ENCODE results near the gene NRF1. TPM values are rescaled to one million over a fixed set of nuclear protein-coding genes. Genes with fewer than 3 reads are reported as not detected.

The NRF1 gene
- total RNA-seq, 2 donors from 2014 or later = 19.2 to 37.6 TPM

- Histone ChIP-seq H3K4me1 (ENCODE audit: control insufficient read depth in 1 of 2, low read depth in 2 of 2) (no peaks in the 10 kb centered on the region), H3K27ac (no peak overlapping the region), H3K27me3 (replicated peaks; ENCODE audit: insufficient read depth) (no peaks in the 10 kb centered on the region), H3K4me3 (no peak overlapping the region), H3K36me3 (no peaks in the 10 kb centered on the region), H3K9me3 (no peaks in the 10 kb centered on the region)
- TF ChIP-seq CTCF (IDR thresholded peaks at IDR 0.05) = no peak
- ATAC-seq (ENCODE audit: insufficient number of reproducible peaks, low FRiP score, low read depth) (no peak), DNase-seq (ENCODE audit: low spot score) (no peak)
Observed at GRCh38 chr7:129771201-129771927, 159.8 kb downstream of the NRF1 start.

- ATAC-seq (ENCODE audit: insufficient number of reproducible peaks, low FRiP score, low read depth) (no peak), DNase-seq (ENCODE audit: low spot score) (no peak)
- Histone ChIP-seq H3K27ac (no peak overlapping the region), H3K36me3 (no peaks in the 10 kb centered on the region), H3K4me1 (ENCODE audit: control insufficient read depth in 1 of 2, low read depth in 2 of 2) (no peaks in the 10 kb centered on the region), H3K4me3 (no peak overlapping the region), H3K27me3 (replicated peaks; ENCODE audit: insufficient read depth) (no peaks in the 10 kb centered on the region), H3K9me3 (no peaks in the 10 kb centered on the region)
- TF ChIP-seq CTCF (IDR thresholded peaks at IDR 0.05) = no peak
Observed at GRCh38 chr7:129771928-129772479, 160.5 kb downstream of the NRF1 start.

- DNase-seq (ENCODE audit: low spot score) = no peak
- Histone ChIP-seq H3K36me3 (no peaks in the 10 kb centered on the region), H3K27me3 (replicated peaks; ENCODE audit: insufficient read depth) (no peaks in the 10 kb centered on the region), H3K9me3 (no peaks in the 10 kb centered on the region), H3K4me3 (no peak overlapping the region), H3K27ac (no peak overlapping the region), H3K4me1 (ENCODE audit: control insufficient read depth in 1 of 2, low read depth in 2 of 2) (no peaks in the 10 kb centered on the region)
- no peak for TF ChIP-seq CTCF (IDR thresholded peaks at IDR 0.05)
- ATAC-seq (ENCODE audit: insufficient number of reproducible peaks, low FRiP score, low read depth) = no peak
Observed at GRCh38 chr7:129772646-129773280, 161.2 kb downstream of the NRF1 start.

GRCh38 chr7:129773328-129773731 is 161.8 kb downstream of the NRF1 start:
- no peak for TF ChIP-seq CTCF (IDR thresholded peaks at IDR 0.05)
- DNase-seq (ENCODE audit: low spot score) (no peak), ATAC-seq (ENCODE audit: insufficient number of reproducible peaks, low FRiP score, low read depth) (no peak)
- Histone ChIP-seq H3K4me3 (no peak overlapping the region), H3K36me3 (no peaks in the 10 kb centered on the region), H3K27ac (no peak overlapping the region), H3K9me3 (no peaks in the 10 kb centered on the region), H3K4me1 (ENCODE audit: control insufficient read depth in 1 of 2, low read depth in 2 of 2) (no peaks in the 10 kb centered on the region), H3K27me3 (replicated peaks; ENCODE audit: insufficient read depth) (no peaks in the 10 kb centered on the region)

- H3K36me3 ChIP-seq = no peaks in the 10 kb centered on the region
- ATAC-seq (ENCODE audit: insufficient number of reproducible peaks, low FRiP score, low read depth) = no peak
- H3K27me3 ChIP-seq (replicated peaks; ENCODE audit: insufficient read depth) = peaks cover 3% of the 10 kb centered on the region
Observed at GRCh38 chr7:129773871-129774270, 162.4 kb downstream of the NRF1 start.

More at GRCh38 chr7:129773871-129774270, 162.4 kb downstream of the NRF1 start:
- no peak for DNase-seq (ENCODE audit: low spot score)
- peaks cover 1 to 4% of the 10 kb centered on the region in 2 donors for H3K4me1 ChIP-seq (ENCODE audit: control insufficient read depth in 1 of 2, low read depth in 2 of 2)
- H3K9me3 ChIP-seq = no peaks in the 10 kb centered on the region
- no peak overlapping the region for H3K27ac ChIP-seq
- no peak overlapping the region for H3K4me3 ChIP-seq
- TF ChIP-seq CTCF (IDR thresholded peaks at IDR 0.05) = no peak

Measured in thoracic aorta (tissue), 2 donors.